Large intestine (tissue), 3 donors: ENCODE results near the gene NUCB2. TPM values are rescaled to one million over a fixed set of nuclear protein-coding genes. Genes with fewer than 3 reads are reported as not detected.
"Not testable (repeated sequence)": the region's sequence is repeated elsewhere in the genome, so short reads cannot be mapped to it uniquely, and the experiment has no call there.

Experiments
- DNase-seq, 2 donors: peaks; one replicate each; pipeline versions ENCODE4 v3.0.0 to v3.0.0-alpha.2; 2013
- H3K27ac ChIP-seq: one replicate; pipeline ENCODE4 v1.5.1; 2013; ENCODE audit warnings: low read length
- H3K27me3 ChIP-seq: 2 replicates; pipeline ENCODE4 v1.6.1; 2013; ENCODE audit warnings: low read length; ENCODE audit not compliant: control insufficient read depth, insufficient read depth
- H3K36me3 ChIP-seq: 2 replicates; pipeline ENCODE4 v1.6.1; 2013; ENCODE audit warnings: low read length; ENCODE audit not compliant: control insufficient read depth, insufficient read depth
- H3K4me1 ChIP-seq: one replicate; pipeline ENCODE4 v1.6.1; 2013; ENCODE audit warnings: low read length; ENCODE audit not compliant: control insufficient read depth, insufficient read depth
- H3K4me3 ChIP-seq: one replicate; pipeline ENCODE4 v1.5.1; 2013; ENCODE audit warnings: low read length
- H3K9me3 ChIP-seq: one replicate; pipeline ENCODE4 v1.6.1; 2013; ENCODE audit warnings: mild to moderate bottlenecking, low read depth, low read length, moderate library complexity; ENCODE audit not compliant: control insufficient read depth
- WGBS: methylation state at CpG from one replicate; pipeline ENCODE4 v1.1.5; 2013; ENCODE audit warnings: low lambda C conversion rate; ENCODE audit not compliant: insufficient coverage; 5-methylcytosine and 5-hydroxymethylcytosine counted together
- polyA plus RNA-seq: library from polyadenylated mRNA; unstranded; fragments of 120-200 nt; gene quantifications from one replicate; pipeline ENCODE4 v1.2.1, GENCODE V29; 2013

NUCB2 gene
- polyA plus RNA-seq, 1 donor, result 53.7 TPM

DNA sequence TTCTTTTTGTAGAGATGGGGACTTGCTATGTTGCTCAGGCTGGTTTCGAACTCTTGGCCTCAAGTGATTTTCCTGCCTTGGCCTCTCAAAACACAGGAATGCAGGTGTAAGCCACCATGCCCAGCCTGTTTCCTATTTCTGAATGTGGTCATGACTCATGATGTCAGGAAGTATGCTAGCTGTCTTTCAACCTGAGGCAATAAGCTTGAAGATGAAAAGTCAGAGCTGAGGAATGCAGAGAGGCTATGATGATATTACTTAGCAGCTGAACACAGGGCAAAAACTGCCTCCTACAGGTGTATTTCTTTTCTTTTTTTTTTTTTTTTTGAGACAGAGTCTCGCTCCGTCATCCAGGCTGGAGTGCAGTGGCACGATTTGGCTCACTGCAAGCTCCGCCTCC is 9.0 kb upstream of the NUCB2 start:
- H3K27ac ChIP-seq, result no peak overlapping the region
- WGBS, result no CpG with 5 or more reads among the region's 5 CpGs
- no peaks in the 10 kb centered on the region for H3K36me3 ChIP-seq
- H3K27me3 ChIP-seq, result no peaks in the 10 kb centered on the region
- DNase-seq, result peak in 1 of 2 donors; percentile 11
- H3K9me3 ChIP-seq, result no peaks in the 10 kb centered on the region
- no peak overlapping the region for H3K4me3 ChIP-seq
- no peaks in the 10 kb centered on the region for H3K4me1 ChIP-seq

DNA sequence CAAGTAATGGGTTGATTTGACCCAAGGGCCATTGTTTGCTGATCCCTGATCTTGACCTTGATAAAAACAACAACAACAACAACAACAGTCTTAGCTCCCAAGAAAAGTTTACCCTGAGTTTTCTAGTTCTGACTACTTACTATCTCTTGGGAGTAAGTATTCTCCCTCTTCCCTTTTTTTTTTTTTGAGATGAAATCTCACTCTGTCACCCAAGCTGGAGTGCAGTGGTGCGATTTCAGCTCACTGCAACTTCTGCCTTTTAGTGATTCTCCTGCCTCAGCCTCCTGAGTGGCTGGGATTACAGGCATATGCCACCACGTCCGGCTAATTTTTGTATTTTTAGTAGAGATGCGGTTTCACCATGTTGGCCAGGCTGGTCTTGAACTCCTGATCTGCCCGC is 8.0 kb upstream of the NUCB2 start:
- not testable (repeated sequence) for H3K4me1 ChIP-seq, H3K36me3 ChIP-seq, H3K27me3 ChIP-seq, H3K4me3 ChIP-seq, H3K9me3 ChIP-seq, H3K27ac ChIP-seq, DNase-seq
- no CpG with 5 or more reads among the region's 5 CpGs for WGBS

DNA sequence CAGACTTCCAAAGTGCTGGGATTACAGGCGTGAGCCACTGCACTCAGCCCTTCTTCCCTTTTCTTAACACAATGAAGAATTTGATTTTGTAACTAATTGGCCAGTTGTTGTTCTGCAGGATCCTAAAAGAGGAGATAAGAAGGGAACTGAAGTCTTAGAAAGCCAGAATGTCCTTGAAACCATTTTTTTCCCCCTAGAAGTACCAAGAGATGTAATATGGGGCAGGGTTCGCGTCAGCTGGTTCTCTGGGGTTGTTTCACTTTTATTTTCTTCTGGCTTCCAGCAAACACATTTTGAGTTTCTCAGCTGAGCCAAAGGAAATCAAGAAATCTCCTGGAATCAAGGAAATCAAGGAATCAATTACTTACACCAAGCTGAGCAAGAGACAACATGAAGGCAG is 7.6 kb upstream of the NUCB2 start:
- no peak overlapping the region for H3K4me3 ChIP-seq
- H3K4me1 ChIP-seq, result no peaks in the 10 kb centered on the region
- no peak overlapping the region for H3K27ac ChIP-seq
- WGBS, result no CpG with 5 or more reads among the region's 3 CpGs
- no peaks in the 10 kb centered on the region for H3K9me3 ChIP-seq
- H3K27me3 ChIP-seq, result no peaks in the 10 kb centered on the region
- DNase-seq, result peak in 1 of 2 donors; percentile 48
- H3K36me3 ChIP-seq, result no peaks in the 10 kb centered on the region

DNA sequence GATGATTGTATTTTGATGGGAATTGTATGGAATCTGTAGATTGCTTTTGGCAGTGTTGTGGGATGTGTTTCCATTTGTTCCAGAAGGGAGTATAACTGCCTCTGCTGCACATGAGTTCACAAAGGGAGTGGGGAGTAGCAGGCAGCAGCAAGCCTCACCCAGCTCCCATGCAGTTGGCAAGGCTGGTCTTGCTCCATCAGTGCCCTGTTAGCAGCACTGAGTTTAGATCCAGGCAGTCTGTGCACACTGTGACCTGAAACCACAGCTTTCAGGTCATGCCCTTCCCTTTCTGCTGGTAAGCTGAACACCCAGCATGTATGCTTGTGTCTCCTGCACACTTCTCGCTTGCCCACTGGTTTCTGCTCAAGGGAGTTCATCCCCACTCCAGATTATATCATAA is 3.7 kb upstream of the NUCB2 start:
- Histone ChIP-seq H3K9me3 (no peaks in the 10 kb centered on the region), H3K27ac (no peak overlapping the region), H3K4me3 (no peak overlapping the region), H3K36me3 (no peaks in the 10 kb centered on the region), H3K27me3 (no peaks in the 10 kb centered on the region), H3K4me1 (peaks cover 5% of the 10 kb centered on the region)
- no CpG with 5 or more reads among the region's 1 CpG for WGBS
- no peak for DNase-seq

DNA sequence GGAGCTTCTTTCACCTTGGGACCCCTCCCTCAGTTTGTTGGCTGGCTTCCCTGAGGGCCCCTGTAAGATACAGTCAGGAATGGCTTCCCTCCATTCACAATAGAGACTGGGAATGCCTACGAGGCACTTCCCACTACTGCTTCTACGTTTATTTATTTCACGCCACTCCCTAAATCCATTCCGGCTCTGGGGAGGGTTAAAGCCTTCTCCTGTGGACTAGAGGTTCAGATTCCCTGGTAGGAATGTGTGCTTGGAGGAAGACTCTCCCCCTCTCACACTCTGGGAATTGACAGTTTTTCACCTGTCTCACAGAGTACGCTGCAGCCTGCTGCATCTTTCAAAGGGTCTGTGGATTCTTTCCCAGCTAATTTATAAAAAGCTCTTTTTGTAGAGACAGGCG is 3.3 kb upstream of the NUCB2 start:
- Histone ChIP-seq H3K4me3 (no peak overlapping the region), H3K4me1 (peaks cover 5% of the 10 kb centered on the region), H3K36me3 (no peaks in the 10 kb centered on the region), H3K9me3 (no peaks in the 10 kb centered on the region), H3K27ac (no peak overlapping the region), H3K27me3 (no peaks in the 10 kb centered on the region)
- no peak for DNase-seq
- no CpG with 5 or more reads among the region's 6 CpGs for WGBS

DNA sequence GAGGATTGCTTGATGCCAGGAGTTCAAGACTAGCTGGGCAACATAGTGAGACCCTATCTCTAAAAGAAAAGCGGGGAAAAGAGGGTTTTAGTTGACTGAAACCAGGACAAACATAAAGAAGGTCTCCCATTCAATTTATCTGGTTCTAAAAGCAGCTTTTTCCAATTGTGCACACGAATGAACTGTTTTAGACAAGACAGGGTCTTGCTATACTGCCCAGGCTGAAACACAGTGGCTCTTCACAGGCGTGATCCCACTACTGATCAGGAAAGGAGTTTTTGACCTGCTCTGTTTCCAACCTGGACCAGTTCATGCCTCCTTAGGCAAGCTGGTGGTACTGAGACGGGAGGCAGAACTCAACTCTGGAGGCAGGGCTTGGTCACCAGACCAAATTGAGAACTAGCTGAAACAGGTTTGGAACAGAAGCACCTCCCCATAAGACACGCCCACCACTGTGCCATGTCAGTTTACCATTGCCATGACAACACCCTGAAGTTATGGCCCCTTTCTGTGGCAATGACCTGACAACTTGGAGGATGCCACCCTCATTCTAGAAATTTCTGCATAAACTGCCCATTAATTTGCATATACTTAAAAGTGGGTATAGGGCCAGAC is 2.8 kb upstream of the NUCB2 start:
- Histone ChIP-seq H3K36me3 (no peaks in the 10 kb centered on the region), H3K27ac (no peak overlapping the region), H3K4me3 (no peak overlapping the region), H3K4me1 (peaks cover 5% of the 10 kb centered on the region), H3K27me3 (no peaks in the 10 kb centered on the region), H3K9me3 (no peaks in the 10 kb centered on the region)
- DNase-seq, result peak in 1 of 2 donors; percentile 4
- no CpG with 5 or more reads among the region's 5 CpGs for WGBS

DNA sequence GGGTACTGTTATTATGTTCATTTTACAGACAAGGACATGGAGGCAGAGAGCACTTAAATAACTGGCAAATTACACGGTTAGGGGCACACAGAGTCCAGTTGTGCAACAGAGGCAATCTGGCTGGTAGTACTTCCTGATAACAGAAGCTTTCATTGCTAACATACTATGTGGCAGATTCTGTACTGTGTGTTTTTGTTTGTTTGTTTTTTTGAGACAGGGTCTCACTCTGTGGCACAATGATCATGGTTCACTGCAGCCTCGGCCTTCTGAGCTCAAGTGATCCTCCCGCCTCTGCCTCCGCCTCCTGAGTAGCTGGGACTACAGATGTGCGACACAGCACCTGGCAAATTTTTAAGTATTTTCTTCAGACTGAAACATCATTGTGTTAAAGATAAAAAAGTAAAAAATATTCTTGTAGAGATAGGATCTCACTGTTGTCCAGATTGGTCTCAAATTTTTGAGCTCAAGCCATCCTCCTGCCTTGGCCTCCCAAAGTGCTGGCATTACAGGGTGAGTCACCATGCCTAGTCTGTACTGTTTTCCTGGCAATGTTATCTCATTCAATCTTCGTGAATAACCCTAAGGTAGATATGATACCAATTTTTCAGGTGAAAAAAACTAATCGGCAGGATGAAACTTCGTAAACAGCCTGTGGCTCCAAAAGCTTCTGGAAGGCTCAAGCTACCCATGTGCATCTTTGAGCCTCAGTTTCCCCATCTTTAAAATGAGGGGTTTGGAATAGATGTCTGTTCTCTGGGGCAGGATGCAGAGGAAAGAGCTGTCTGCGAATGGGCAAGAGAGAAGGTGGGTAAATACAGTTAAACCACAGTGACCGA is 921 bp upstream of the NUCB2 start:
- no peak for DNase-seq
- H3K27me3 ChIP-seq, result no peaks in the 10 kb centered on the region
- H3K36me3 ChIP-seq, result no peaks in the 10 kb centered on the region
- no peaks in the 10 kb centered on the region for H3K9me3 ChIP-seq
- H3K4me3 ChIP-seq, result peak overlapping the region; percentile 72
- peaks cover 5% of the 10 kb centered on the region for H3K4me1 ChIP-seq
- H3K27ac ChIP-seq, result peak overlapping the region; percentile 65
- 63% methylated on average over 4 of the region's 10 CpGs for WGBS

DNA sequence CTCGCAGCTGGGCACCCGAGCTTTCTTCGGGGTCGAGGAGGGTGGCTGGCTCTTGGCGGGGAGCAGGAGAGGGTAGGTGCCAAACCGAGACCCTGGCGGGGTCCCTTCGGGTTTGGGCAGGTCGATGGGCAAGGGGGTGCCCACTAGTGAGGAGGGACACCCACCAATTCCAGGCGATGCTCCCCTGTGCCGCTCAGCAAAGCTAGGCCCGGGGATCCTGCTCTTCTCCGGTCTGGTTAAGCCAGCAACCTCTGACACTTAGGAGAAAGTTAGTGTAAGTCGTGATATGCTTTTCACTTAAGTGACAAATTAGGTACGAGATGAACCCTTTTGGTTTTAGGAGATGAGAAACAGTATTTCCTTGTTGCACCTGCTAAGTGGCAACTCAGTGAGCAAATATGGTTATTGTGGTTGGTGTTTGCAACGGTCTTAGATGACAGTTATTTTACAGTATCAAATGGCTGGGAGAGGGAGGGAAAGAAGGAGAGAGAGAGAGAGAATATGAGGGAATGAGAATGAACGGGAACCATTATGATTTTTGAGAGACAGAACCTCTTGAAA is 565 bp downstream of the NUCB2 start:
- Histone ChIP-seq H3K4me3 (peak overlapping the region; percentile 72), H3K4me1 (peaks cover 5% of the 10 kb centered on the region), H3K27me3 (no peaks in the 10 kb centered on the region), H3K36me3 (no peaks in the 10 kb centered on the region), H3K27ac (peak overlapping the region; percentile 65), H3K9me3 (no peaks in the 10 kb centered on the region)
- 5% methylated on average over 3 of the region's 17 CpGs for WGBS
- peak in 1 of 2 donors; percentile 49 for DNase-seq

DNA sequence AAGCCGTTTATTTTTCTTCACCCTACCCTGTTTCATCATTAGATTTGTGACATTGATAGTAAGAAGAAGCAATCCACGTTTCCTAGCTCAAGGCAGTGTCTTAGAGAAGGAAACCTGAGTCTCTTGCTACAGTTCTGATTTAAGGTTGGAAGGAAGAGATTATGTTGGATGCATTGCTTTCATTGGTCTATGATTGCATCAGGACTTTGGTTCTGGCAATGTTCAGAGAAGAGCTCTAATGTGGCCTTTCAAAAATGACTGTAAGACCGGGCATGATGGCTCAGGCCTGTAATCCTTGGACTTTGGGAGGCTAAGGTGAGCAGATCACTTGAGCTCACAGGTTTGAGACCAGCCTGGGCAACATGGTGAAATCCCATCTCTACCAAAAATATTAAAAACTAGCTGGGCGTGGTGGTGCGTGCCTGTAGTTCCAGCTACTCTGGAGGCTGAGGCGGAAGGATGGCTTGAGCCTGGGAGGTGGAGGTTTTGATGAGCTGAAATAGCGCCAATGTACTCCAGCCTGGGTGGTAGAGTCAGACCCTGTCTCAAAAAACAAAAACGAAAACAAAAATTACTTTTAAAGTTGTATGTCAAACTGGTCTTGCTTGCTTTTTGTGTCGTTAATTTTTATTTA is 4.1 kb downstream of the NUCB2 start:
- Histone ChIP-seq H3K9me3 (no peaks in the 10 kb centered on the region), H3K4me3 (no peak overlapping the region), H3K27ac (no peak overlapping the region), H3K27me3 (no peaks in the 10 kb centered on the region), H3K4me1 (peaks cover 5% of the 10 kb centered on the region), H3K36me3 (peaks cover 3% of the 10 kb centered on the region)
- no peak for DNase-seq
- 100% methylated on average over 1 of the region's 9 CpGs for WGBS

DNA sequence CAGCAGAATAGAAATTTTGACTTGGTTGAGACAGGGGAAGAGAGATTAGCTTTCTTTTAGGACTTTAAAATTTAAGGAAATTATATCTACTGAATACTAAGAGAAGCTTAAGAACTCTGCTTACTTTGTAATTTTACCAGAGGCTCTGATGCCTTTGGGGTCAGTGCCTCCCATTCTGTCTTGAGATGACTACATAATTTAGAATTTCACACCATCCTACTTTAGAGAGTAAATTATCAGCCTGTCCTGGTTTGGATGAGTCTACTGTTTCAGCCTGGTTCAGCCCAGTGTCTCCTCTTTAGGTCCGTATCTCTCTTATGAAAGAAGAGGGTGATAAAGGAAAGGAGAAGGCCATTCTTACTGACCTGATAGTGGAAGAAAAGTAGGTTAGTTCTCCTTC is 9.8 kb downstream of the NUCB2 start:
- no peak overlapping the region for H3K27ac ChIP-seq
- DNase-seq, result no peak
- no peak overlapping the region for H3K4me3 ChIP-seq
- no peaks in the 10 kb centered on the region for H3K27me3 ChIP-seq
- peaks cover 6% of the 10 kb centered on the region for H3K36me3 ChIP-seq
- no CpG with 5 or more reads among the region's 1 CpG for WGBS
- no peaks in the 10 kb centered on the region for H3K9me3 ChIP-seq
- no peaks in the 10 kb centered on the region for H3K4me1 ChIP-seq
